Caco-2 (cell line): Measurements from ENCODE around the gene CPZ. TPM values are rescaled to one million over a fixed set of nuclear protein-coding genes. Genes with fewer than 3 reads are reported as not detected.

ENCODE experiments used
- BruUV-seq: library from RNA; stranded (reverse); fragments of 400-500 nt; replicated peaks from 2 replicates; lab custom pipeline; 2021; lab: Mats Ljungman, UMichigan
- CTCF ChIA-PET: fragments of 300-600 bp; sonication (Branson Sonifier 250); formaldehyde crosslinking; loops from one replicate; lab custom pipeline; 2022; ENCODE audit warnings: antibody characterized with exemption; lab: Charles Lee
- POLR2A ChIA-PET: fragments of 300-600 bp; sonication (Branson Sonifier 250); formaldehyde crosslinking; loops from one replicate; lab custom pipeline; 2022; ENCODE audit warnings: antibody characterized with exemption; lab: Charles Lee
- DNase-seq, 2 experiments: peaks; one replicate each; pipeline versions ENCODE4 v3.0.0 to v3.0.0-alpha.2; 2020 to 2022
- H3K27me3 ChIP-seq: replicated peaks from 2 replicates; pipeline ENCODE4 v1.6.0; 2011; ENCODE audit warnings: low read length; ENCODE audit not compliant: control insufficient read depth, insufficient read depth
- H3K36me3 ChIP-seq: 2 replicates; pipeline ENCODE4 v1.5.1; 2011; ENCODE audit warnings: low read length; ENCODE audit not compliant: control insufficient read depth, insufficient read depth
- H3K4me1 ChIP-seq: fragments of 250-450 bp; sonication (Bioruptor Pico); 2 replicates; pipeline ENCODE4 v1.5.1; 2020; ENCODE audit warnings: mild to moderate bottlenecking
- H3K4me3 ChIP-seq: 2 replicates; pipeline ENCODE4 v1.5.1; 2011; ENCODE audit warnings: low read depth, mild to moderate bottlenecking, control low read depth, low read length
- H3K9me3 ChIP-seq: fragments of 250-450 bp; sonication (Bioruptor Pico); 2 replicates; pipeline ENCODE4 v1.5.1; 2020; ENCODE audit warnings: mild to moderate bottlenecking, moderate library complexity
- H3K27ac Mint-ChIP-seq: one replicate; pipeline ENCODE4 v1.8.0; 2022; ENCODE audit warnings: mixed read lengths; ENCODE audit not compliant: unreplicated experiment
- H3K27me3 Mint-ChIP-seq: one replicate; pipeline ENCODE4 v1.8.0; 2022; ENCODE audit warnings: mixed read lengths; ENCODE audit not compliant: insufficient read depth, unreplicated experiment
- H3K36me3 Mint-ChIP-seq: one replicate; pipeline ENCODE4 v1.8.0; 2022; ENCODE audit warnings: mild to moderate bottlenecking, mixed read lengths; ENCODE audit not compliant: insufficient read depth, unreplicated experiment
- H3K4me1 Mint-ChIP-seq: one replicate; pipeline ENCODE4 v1.8.0; 2022; ENCODE audit warnings: low read depth, mixed read lengths; ENCODE audit not compliant: unreplicated experiment
- H3K4me3 Mint-ChIP-seq: one replicate; pipeline ENCODE4 v1.8.0; 2022; ENCODE audit warnings: mild to moderate bottlenecking, moderate library complexity, mixed read lengths; ENCODE audit not compliant: unreplicated experiment
- H3K9me3 Mint-ChIP-seq: one replicate; pipeline ENCODE4 v1.8.0; 2022; ENCODE audit warnings: mixed read lengths; ENCODE audit not compliant: unreplicated experiment
- CTCF ChIP-seq, 2 experiments: fragments of 200-600 bp in 1 of 2; IDR thresholded peaks; 1 replicate in 1 of 2; 2 replicates in 1 of 2; pipeline versions ENCODE4 v1.5.1 to v1.8.0; 2011 to 2022; ENCODE audit warnings: antibody characterized with exemption in 1 of 2, control low read depth in 1 of 2, inconsistent platforms in 1 of 2, low read depth in 1 of 2, low read length in 1 of 2, mild to moderate bottlenecking in 1 of 2, moderate library complexity in 1 of 2; ENCODE audit not compliant: insufficient read depth in 1 of 2, severe bottlenecking in 1 of 2, unreplicated experiment in 1 of 2
- intact Hi-C: fragments of 100-400 bp; cut with micrococcal nuclease; formaldehyde crosslinking; loops from one replicate; pipeline ENCODE4 v1.10.0; 2022; ENCODE audit not compliant: unreplicated experiment
- total RNA-seq: library from RNA; stranded (reverse); gene quantifications from 2 replicates; pipeline ENCODE4 v1.2.3, GENCODE V29; 2022

The CPZ gene
- total RNA-seq, 1 experiment from 2014 or later = 7.7 TPM

- Mint-ChIP-seq H3K9me3 (no peaks in the 10 kb centered on the region), H3K4me1 (no peaks in the 10 kb centered on the region), H3K36me3 (peaks cover 6% of the 10 kb centered on the region), H3K4me3 (no peak overlapping the region), H3K27me3 (peaks cover 6% of the 10 kb centered on the region), H3K27ac (no peak overlapping the region)
- DNase-seq = no peak
- H3K4me1 ChIP-seq = no peaks in the 10 kb centered on the region
- no peaks in the 10 kb centered on the region for H3K36me3 ChIP-seq
- H3K27me3 ChIP-seq = no peaks in the 10 kb centered on the region; the same call in 1 of the 2 replicates
- no TSS peak for BruUV-seq
- no peak overlapping the region for H3K4me3 ChIP-seq
- ChIA-PET POLR2A (no interaction called here), CTCF (no interaction called here)
- intact Hi-C loops = no loop called here
- H3K9me3 ChIP-seq = no peaks in the 10 kb centered on the region
- no peak for TF ChIP-seq CTCF (IDR thresholded peaks at IDR 0.05; ENCODE audit: insufficient read depth in 1 of 2, low read depth in 1 of 2, low read length in 1 of 2, severe bottlenecking in 1 of 2, unreplicated experiment in 1 of 2)
These were observed 22.0 kb downstream of the CPZ start for GRCh38 chr4:8614365-8615193.

GRCh38 chr4:8615366-8615765 is 22.8 kb downstream of the CPZ start:
- ChIA-PET POLR2A (no interaction called here), CTCF (no interaction called here)
- no peaks in the 10 kb centered on the region for H3K4me1 Mint-ChIP-seq
- H3K36me3 Mint-ChIP-seq = peaks cover 6% of the 10 kb centered on the region
- no peaks in the 10 kb centered on the region for H3K9me3 ChIP-seq
- H3K36me3 ChIP-seq = no peaks in the 10 kb centered on the region
- no peak overlapping the region for H3K4me3 Mint-ChIP-seq
- no peaks in the 10 kb centered on the region for H3K9me3 Mint-ChIP-seq
- BruUV-seq = no TSS peak
- no peak for TF ChIP-seq CTCF (IDR thresholded peaks at IDR 0.05; ENCODE audit: insufficient read depth in 1 of 2, low read depth in 1 of 2, low read length in 1 of 2, severe bottlenecking in 1 of 2, unreplicated experiment in 1 of 2)
- no peak overlapping the region for H3K27ac Mint-ChIP-seq
- intact Hi-C loops = no loop called here
- peaks cover 6% of the 10 kb centered on the region for H3K27me3 Mint-ChIP-seq
- H3K4me1 ChIP-seq = no peaks in the 10 kb centered on the region
- H3K4me3 ChIP-seq = no peak overlapping the region
- H3K27me3 ChIP-seq = no peaks in the 10 kb centered on the region; the same call in 1 of the 2 replicates
- DNase-seq = no peak

GRCh38 chr4:8615921-8616787 is 23.6 kb downstream of the CPZ start:
- Mint-ChIP-seq H3K27me3 (peaks cover 3% of the 10 kb centered on the region), H3K36me3 (peaks cover 6% of the 10 kb centered on the region), H3K27ac (no peak overlapping the region), H3K4me3 (no peak overlapping the region), H3K9me3 (no peaks in the 10 kb centered on the region), H3K4me1 (no peaks in the 10 kb centered on the region)
- ChIA-PET POLR2A (no interaction called here), CTCF (interaction anchor here (1.5 kb wide), 1 partner anchor 9 kb away, joined by 4 read pairs; no protein-coding TSS in a partner anchor)
- intact Hi-C loops = no loop called here
- Histone ChIP-seq H3K4me3 (no peak overlapping the region), H3K4me1 (no peaks in the 10 kb centered on the region), H3K9me3 (no peaks in the 10 kb centered on the region), H3K27me3 (no peaks in the 10 kb centered on the region; the same call in 1 of the 2 replicates), H3K36me3 (no peaks in the 10 kb centered on the region)
- BruUV-seq = no TSS peak
- no peak for DNase-seq
- TF ChIP-seq CTCF (IDR thresholded peaks at IDR 0.05; ENCODE audit: insufficient read depth in 1 of 2, low read depth in 1 of 2, low read length in 1 of 2, severe bottlenecking in 1 of 2, unreplicated experiment in 1 of 2) = no peak
